Subcutaneous adipose tissue (tissue), 4 donors: Measurements from ENCODE around the gene MYLK. TPM values are rescaled to one million over a fixed set of nuclear protein-coding genes. Genes with fewer than 3 reads are reported as not detected.

Experiments used
- total RNA-seq, 4 donors: library from RNA; depleted of rRNA; stranded (reverse); fragments of >200 nt; gene quantifications; one replicate each; pipeline ENCODE4 v1.1.0, GENCODE V29; 2016
- TF ChIP-seq, protein P1 (sequence below): fragments of 450-650 bp; IDR thresholded peaks from one replicate; pipeline ENCODE4 v1.5.1; 2016; ENCODE audit warnings: low read depth, mild to moderate bottlenecking, control low read depth, antibody characterized with exemption, moderate library complexity

The MYLK gene
- total RNA-seq, 4 donors from 2014 or later, result 28.2 to 113 (median 58.3) TPM

GRCh38 chr3:123723070-123723469, 161.1 kb downstream of the MYLK start:
- TF ChIP-seq, protein P1, sequence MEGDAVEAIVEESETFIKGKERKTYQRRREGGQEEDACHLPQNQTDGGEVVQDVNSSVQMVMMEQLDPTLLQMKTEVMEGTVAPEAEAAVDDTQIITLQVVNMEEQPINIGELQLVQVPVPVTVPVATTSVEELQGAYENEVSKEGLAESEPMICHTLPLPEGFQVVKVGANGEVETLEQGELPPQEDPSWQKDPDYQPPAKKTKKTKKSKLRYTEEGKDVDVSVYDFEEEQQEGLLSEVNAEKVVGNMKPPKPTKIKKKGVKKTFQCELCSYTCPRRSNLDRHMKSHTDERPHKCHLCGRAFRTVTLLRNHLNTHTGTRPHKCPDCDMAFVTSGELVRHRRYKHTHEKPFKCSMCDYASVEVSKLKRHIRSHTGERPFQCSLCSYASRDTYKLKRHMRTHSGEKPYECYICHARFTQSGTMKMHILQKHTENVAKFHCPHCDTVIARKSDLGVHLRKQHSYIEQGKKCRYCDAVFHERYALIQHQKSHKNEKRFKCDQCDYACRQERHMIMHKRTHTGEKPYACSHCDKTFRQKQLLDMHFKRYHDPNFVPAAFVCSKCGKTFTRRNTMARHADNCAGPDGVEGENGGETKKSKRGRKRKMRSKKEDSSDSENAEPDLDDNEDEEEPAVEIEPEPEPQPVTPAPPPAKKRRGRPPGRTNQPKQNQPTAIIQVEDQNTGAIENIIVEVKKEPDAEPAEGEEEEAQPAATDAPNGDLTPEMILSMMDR, result no peak

DNA sequence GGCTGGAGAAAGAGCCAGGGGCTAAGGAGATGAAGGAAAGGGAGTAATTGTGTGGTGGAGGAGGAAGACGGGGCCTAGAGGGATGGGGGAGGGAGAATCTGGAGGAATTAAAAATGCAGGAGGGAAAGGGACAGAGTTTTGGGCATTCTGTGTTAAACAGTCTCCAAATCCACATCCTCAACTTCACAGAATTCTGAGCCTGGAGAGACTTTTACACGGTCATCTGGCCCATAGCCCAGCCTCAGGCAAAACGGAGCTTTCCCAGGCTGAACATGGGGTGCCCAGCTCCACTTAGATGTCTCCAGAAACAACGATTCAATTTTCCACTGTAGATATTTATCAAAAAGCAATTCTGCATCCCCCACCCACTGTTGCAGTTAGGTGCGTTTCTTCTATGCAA, 161.7 kb downstream of the MYLK start:
- TF ChIP-seq, protein P1, result no peak

- TF ChIP-seq, protein P1, result no peak
Observed at GRCh38 chr3:123722021-123722420, 162.1 kb downstream of the MYLK start.

DNA sequence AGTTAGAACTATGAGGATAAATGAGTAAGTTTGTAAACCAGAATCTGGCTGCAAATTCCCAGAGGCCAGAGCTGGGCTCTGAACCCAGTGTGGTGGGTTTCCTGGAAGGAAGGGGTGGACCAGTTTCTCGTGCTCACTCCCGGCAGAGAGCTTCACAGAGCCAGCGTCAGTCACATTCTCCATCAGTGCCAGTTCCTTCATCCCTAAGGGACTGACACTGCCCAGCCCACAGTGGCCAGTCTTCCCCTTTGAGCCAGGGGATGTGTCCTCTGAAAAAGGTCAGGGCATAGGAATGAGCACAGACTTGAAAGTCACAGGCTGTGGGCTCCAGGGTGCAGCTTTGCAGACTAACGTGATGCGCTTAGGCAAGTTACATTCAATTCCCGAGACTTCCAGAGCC, 163.5 kb downstream of the MYLK start:
- TF ChIP-seq, protein P1, result no peak

GRCh38 chr3:123719862-123720453, 164.2 kb downstream of the MYLK start:
- TF ChIP-seq, protein P1, result no peak

GRCh38 chr3:123718108-123718507, 166.0 kb downstream of the MYLK start:
- TF ChIP-seq, protein P1, result no peak

- TF ChIP-seq, protein P1, result no peak
Observed at GRCh38 chr3:123716411-123716810, 167.7 kb downstream of the MYLK start.
